ENCODE results near the gene HNRNPM.

GRCh38 chr19:8530061-8530679 is 85.4 kb downstream of the HNRNPM start:
- TF ChIP-seq POLR2A (IDR thresholded peaks at IDR 0.05) (no peak), CTCF (IDR thresholded peaks at IDR 0.05) (no peak)
